C4-2B (cell line): Measurements from ENCODE around the gene GPR143.

ENCODE experiments used
- H3K27ac ChIP-seq: fragments of 450-650 bp; 2 replicates; pipeline ENCODE4 v1.5.1; 2017
- CTCF ChIP-seq: fragments of 450-650 bp; conservative IDR thresholded peaks from 2 replicates; pipeline ENCODE4 v1.5.1; 2017; ENCODE audit warnings: mild to moderate bottlenecking
- ZFX ChIP-seq: fragments of 450-650 bp; IDR thresholded peaks from 2 replicates; pipeline ENCODE4 v1.6.1; 2017

GPR143 gene

GRCh38 chrX:9678215-9678965, 87.3 kb downstream of the GPR143 start:
- H3K27ac ChIP-seq = no peak overlapping the region

GRCh38 chrX:9677098-9677739, 88.4 kb downstream of the GPR143 start:
- TF ChIP-seq CTCF = no peak
- no peak for TF ChIP-seq ZFX
- no peak overlapping the region; the same call in 1 of the 2 replicates for H3K27ac ChIP-seq

More at GRCh38 chrX:9678215-9678965, 87.3 kb downstream of the GPR143 start:
- TF ChIP-seq ZFX (no peak), CTCF (no peak)

GRCh38 chrX:9676738-9677097, 88.9 kb downstream of the GPR143 start:
- no peak for TF ChIP-seq ZFX
- no peak for TF ChIP-seq CTCF
- no peak overlapping the region for H3K27ac ChIP-seq

DNA sequence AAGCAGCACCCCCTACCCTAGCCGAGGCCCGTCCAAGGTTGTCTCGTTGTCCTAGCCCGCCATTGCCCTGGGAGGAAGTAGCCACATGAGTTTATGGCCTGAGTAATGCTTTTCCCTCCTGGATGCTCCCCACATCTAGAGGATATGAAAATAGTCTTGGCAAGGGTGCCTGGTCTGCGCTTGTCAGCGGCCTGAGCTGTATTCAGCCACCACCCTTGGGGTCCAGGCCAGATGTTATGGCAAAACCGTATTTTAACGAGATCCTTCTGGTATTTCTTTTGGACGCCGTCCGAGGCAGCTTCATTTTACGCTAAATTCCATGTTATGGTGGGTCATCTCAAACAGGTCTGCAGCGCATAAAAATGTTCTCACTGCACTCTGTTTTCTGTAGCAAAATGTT, 89.3 kb downstream of the GPR143 start:
- TF ChIP-seq CTCF (no peak), ZFX (no peak)
- no peak overlapping the region for H3K27ac ChIP-seq
